ENCODE results near the gene LY6G6C.

LY6G6C gene

GRCh38 chr6:31765910-31766794 lies 44.6 kb upstream of the LY6G6C start:
- no peak overlapping the region for H3K4me3 ChIP-seq (ENCODE audit: low read depth, low read length)
- TF ChIP-seq MAX (IDR thresholded peaks at IDR 0.05; ENCODE audit: low read depth, low read length) = no peak
- no peak for TF ChIP-seq POLR2A (IDR thresholded peaks at IDR 0.05; ENCODE audit: extremely low read depth, insufficient read length)
- no peak for TF ChIP-seq MYC (IDR thresholded peaks at IDR 0.05; ENCODE audit: low read depth, low read length)
- TF ChIP-seq CTCF (IDR thresholded peaks at IDR 0.05; ENCODE audit: low read depth, low read length) = no peak
- DNase-seq (ENCODE audit: low read depth) = no peak

- H3K4me3 ChIP-seq (ENCODE audit: low read depth, low read length) = no peak overlapping the region
- TF ChIP-seq MAX (IDR thresholded peaks at IDR 0.05; ENCODE audit: low read depth, low read length) = no peak
- no peak for TF ChIP-seq MYC (IDR thresholded peaks at IDR 0.05; ENCODE audit: low read depth, low read length)
- DNase-seq (ENCODE audit: low read depth) = no peak
These were observed 44.0 kb upstream of the LY6G6C start for GRCh38 chr6:31765559-31765909.

GRCh38 chr6:31764198-31764597 lies 42.7 kb upstream of the LY6G6C start:
- DNase-seq (ENCODE audit: low read depth) = no peak
- TF ChIP-seq MAX (IDR thresholded peaks at IDR 0.05; ENCODE audit: low read depth, low read length) = no peak

GRCh38 chr6:31763619-31763940 lies 42.0 kb upstream of the LY6G6C start:
- H3K4me3 ChIP-seq (ENCODE audit: low read depth, low read length) = no peak overlapping the region
- DNase-seq (ENCODE audit: low read depth) = no peak
- no peak for TF ChIP-seq MAX (IDR thresholded peaks at IDR 0.05; ENCODE audit: low read depth, low read length)
- TF ChIP-seq POLR2A (IDR thresholded peaks at IDR 0.05; ENCODE audit: extremely low read depth, insufficient read length) = no peak
- no peak for TF ChIP-seq CTCF (IDR thresholded peaks at IDR 0.05; ENCODE audit: low read depth, low read length)
- no peak for TF ChIP-seq MYC (IDR thresholded peaks at IDR 0.05; ENCODE audit: low read depth, low read length)

More at GRCh38 chr6:31764198-31764597, 42.7 kb upstream of the LY6G6C start:
- H3K4me3 ChIP-seq (ENCODE audit: low read depth, low read length) = no peak overlapping the region

- H3K4me3 ChIP-seq (ENCODE audit: low read depth, low read length) = no peak overlapping the region
- TF ChIP-seq MYC (IDR thresholded peaks at IDR 0.05; ENCODE audit: low read depth, low read length) (no peak), CTCF (IDR thresholded peaks at IDR 0.05; ENCODE audit: low read depth, low read length) (no peak), MAX (IDR thresholded peaks at IDR 0.05; ENCODE audit: low read depth, low read length) (no peak), POLR2A (IDR thresholded peaks at IDR 0.05; ENCODE audit: extremely low read depth, insufficient read length) (no peak)
- no peak for DNase-seq (ENCODE audit: low read depth)
These were observed 41.5 kb upstream of the LY6G6C start for GRCh38 chr6:31762878-31763618.

GRCh38 chr6:31762356-31762755 lies 40.8 kb upstream of the LY6G6C start, which contains the start of gene SAPCD1:
SAPCD1 (plus strand) TSS chr6:31762656; CDS start chr6:31763055, 399 bp downstream.
- DNase-seq (ENCODE audit: low read depth) = no peak
- H3K4me3 ChIP-seq (ENCODE audit: low read depth, low read length) = no peak within 1 kb of the TSS
- TF ChIP-seq POLR2A (IDR thresholded peaks at IDR 0.05; ENCODE audit: extremely low read depth, insufficient read length) (no peak), MYC (IDR thresholded peaks at IDR 0.05; ENCODE audit: low read depth, low read length) (no peak), MAX (IDR thresholded peaks at IDR 0.05; ENCODE audit: low read depth, low read length) (no peak)

- H3K4me3 ChIP-seq (ENCODE audit: low read depth, low read length) = no peak overlapping the region
- DNase-seq (ENCODE audit: low read depth) = no peak
- TF ChIP-seq MAX (IDR thresholded peaks at IDR 0.05; ENCODE audit: low read depth, low read length) (no peak), POLR2A (IDR thresholded peaks at IDR 0.05; ENCODE audit: extremely low read depth, insufficient read length) (no peak), MYC (IDR thresholded peaks at IDR 0.05; ENCODE audit: low read depth, low read length) (no peak), CTCF (IDR thresholded peaks at IDR 0.05; ENCODE audit: low read depth, low read length) (no peak)
These were observed 39.8 kb upstream of the LY6G6C start for GRCh38 chr6:31761343-31761742.

All from NB4 (cell line).